ENCODE measurements around the gene ATP6V0A4. TPM values are rescaled to one million over a fixed set of nuclear protein-coding genes. Genes with fewer than 3 reads are reported as not detected.
"Not testable (repeated sequence)": the region's sequence is repeated elsewhere in the genome, so short reads cannot be mapped to it uniquely, and the experiment has no call there.

Gene ATP6V0A4
- total RNA-seq, 1 experiment from 2014 or later: not detected

GRCh38 chr7:138735399-138735798 is 62.6 kb downstream of the ATP6V0A4 start:
- H3K4me1 ChIP-seq (ENCODE audit: control insufficient read depth in 1 of 2, insufficient read depth in 2 of 2, low read length in 2 of 2): peaks cover 0 to 3% of the 10 kb centered on the region in 2 experiments; a peak in 1 of 4 replicates
- ChIA-PET POLR2A (no interaction called here), CTCF (no interaction called here), RAD21 (ENCODE audit: low non-redundant PET in 1 of 2, low total read pairs in 2 of 2, uncharacterized antibody in 2 of 2, unreplicated experiment in 2 of 2) (no interaction called here)
- H3K4me2 ChIP-seq (ENCODE audit: low read length): no peak overlapping the region
- H3K27ac ChIP-seq (ENCODE audit: low read depth, low read length): no peak overlapping the region
- no peak for ATAC-seq
- TF ChIP-seq SP1 (IDR thresholded peaks at IDR 0.05; ENCODE audit: low read depth) (no peak), ELF1 (IDR thresholded peaks at IDR 0.05; ENCODE audit: borderline replicate concordance, low read depth) (no peak), ATF3 (IDR thresholded peaks at IDR 0.05) (no peak), ZNF274 (IDR thresholded peaks at IDR 0.05; ENCODE audit: low read depth, low read length) (no peak), TCF7L2 (IDR thresholded peaks at IDR 0.05; ENCODE audit: borderline replicate concordance, extremely low read depth, insufficient read depth, insufficient read length) (no peak), JUND (IDR thresholded peaks at IDR 0.05) (no peak)
- no peak overlapping the region for H3K9ac ChIP-seq (ENCODE audit: low read length)
- H3K4me3 ChIP-seq (replicated peaks in 1 of 2; ENCODE audit: low read depth in 1 of 2, low read length in 2 of 2): no peak overlapping the region
- H3K9me2 ChIP-seq (ENCODE audit: insufficient read depth): no peaks in the 10 kb centered on the region
- no peak for DNase-seq (ENCODE audit: low read depth, low spot score)
- no peaks in the 10 kb centered on the region for H3K9me3 ChIP-seq (ENCODE audit: control insufficient read depth in 1 of 2, insufficient read depth in 1 of 2, low read depth in 1 of 2, low read length in 2 of 2)
- H3K27me3 ChIP-seq (ENCODE audit: insufficient read depth, low read length): no peaks in the 10 kb centered on the region
- no TSS peak for BruUV-seq (replicated peaks)
- no peak overlapping the region for H2AFZ ChIP-seq (ENCODE audit: low read depth, low read length, poor library complexity, severe bottlenecking)
- no peaks in the 10 kb centered on the region for H3K79me2 ChIP-seq (ENCODE audit: insufficient read depth, low read length)
- intact Hi-C loops (cut with micrococcal nuclease): loop anchor here (5.0 to 10.0 kb wide), 2 partner anchors 833 to 1131 kb away; no protein-coding TSS in a partner anchor
- no peaks in the 10 kb centered on the region for H3K36me3 ChIP-seq (ENCODE audit: control insufficient read depth in 1 of 2, insufficient read depth in 2 of 2, low read length in 2 of 2)
- H4K20me1 ChIP-seq (ENCODE audit: insufficient read depth): no peaks in the 10 kb centered on the region

GRCh38 chr7:138731733-138732132 is 66.3 kb downstream of the ATP6V0A4 start:
- CTCF ChIA-PET; H3K9ac ChIP-seq (ENCODE audit: low read length); POLR2A ChIA-PET; H4K20me1 ChIP-seq (ENCODE audit: insufficient read depth); H3K4me2 ChIP-seq (ENCODE audit: low read length); H3K79me2 ChIP-seq (ENCODE audit: insufficient read depth, low read length); DNase-seq (ENCODE audit: low read depth, low spot score); H3K9me2 ChIP-seq (ENCODE audit: insufficient read depth); H3K9me3 ChIP-seq (ENCODE audit: control insufficient read depth in 1 of 2, insufficient read depth in 1 of 2, low read depth in 1 of 2, low read length in 2 of 2); H3K4me3 ChIP-seq (replicated peaks in 1 of 2; ENCODE audit: low read depth in 1 of 2, low read length in 2 of 2); H3K4me1 ChIP-seq (ENCODE audit: control insufficient read depth in 1 of 2, insufficient read depth in 2 of 2, low read length in 2 of 2); RAD21 ChIA-PET (ENCODE audit: low non-redundant PET in 1 of 2, low total read pairs in 2 of 2, uncharacterized antibody in 2 of 2, unreplicated experiment in 2 of 2); H3K27ac ChIP-seq (ENCODE audit: low read depth, low read length); H3K27me3 ChIP-seq (ENCODE audit: insufficient read depth, low read length); BruUV-seq (replicated peaks); H3K36me3 ChIP-seq (ENCODE audit: control insufficient read depth in 1 of 2, insufficient read depth in 2 of 2, low read length in 2 of 2); ATAC-seq; H2AFZ ChIP-seq (ENCODE audit: low read depth, low read length, poor library complexity, severe bottlenecking): not testable (repeated sequence)
- intact Hi-C loops (cut with micrococcal nuclease): loop anchor here (10.0 kb wide), 1 partner anchor 1127 kb away; no protein-coding TSS in a partner anchor
